HG02885 (cell line): ENCODE measurements around the gene APOE.
"Not testable (repeated sequence)": the region's sequence is repeated elsewhere in the genome, so short reads cannot be mapped to it uniquely, and the experiment has no call there.

Experiments
- ATAC-seq: cut with Tn5 transposase; IDR thresholded peaks from one replicate; pipeline ENCODE4 v1.9.1; 2021; ENCODE audit warnings: mild to moderate bottlenecking; ENCODE audit not compliant: unreplicated experiment, poor library complexity

APOE gene

GRCh38 chr19:44905437-44906160 is at the start of gene APOE:
APOE (plus strand) TSS chr19:44905796; CDS start chr19:44906625, 829 bp downstream.
- ATAC-seq = no peak

GRCh38 chr19:44856421-44857083 is 49.0 kb upstream of the APOE start:
- no peak for ATAC-seq

GRCh38 chr19:44857837-44858236 is 47.8 kb upstream of the APOE start:
- ATAC-seq = no peak

- ATAC-seq = not testable (repeated sequence)
These were observed 44.0 kb upstream of the APOE start for GRCh38 chr19:44861576-44861975.

GRCh38 chr19:44863990-44864389 is 41.6 kb upstream of the APOE start:
- no peak for ATAC-seq

- ATAC-seq = no peak
These were observed 40.3 kb upstream of the APOE start for GRCh38 chr19:44865196-44865767.

- ATAC-seq = no peak
These were observed 38.9 kb upstream of the APOE start for GRCh38 chr19:44866664-44867063.

GRCh38 chr19:44867578-44867977 is 38.0 kb upstream of the APOE start:
- ATAC-seq = no peak

- ATAC-seq = no peak
These were observed 35.7 kb upstream of the APOE start for GRCh38 chr19:44869733-44870470.

GRCh38 chr19:44871809-44872208 is 33.8 kb upstream of the APOE start:
- ATAC-seq = no peak

- no peak for ATAC-seq
These were observed 32.9 kb upstream of the APOE start for GRCh38 chr19:44872661-44873060.

GRCh38 chr19:44874317-44874716 is 31.3 kb upstream of the APOE start:
- no peak for ATAC-seq

GRCh38 chr19:44875666-44876451 is 29.7 kb upstream of the APOE start:
- no peak for ATAC-seq

- no peak for ATAC-seq
These were observed 28.6 kb upstream of the APOE start for GRCh38 chr19:44876930-44877535.

- no peak for ATAC-seq
These were observed 27.3 kb upstream of the APOE start for GRCh38 chr19:44878120-44878865.

- ATAC-seq = no peak
These were observed 26.1 kb upstream of the APOE start for GRCh38 chr19:44879309-44880065.

- no peak for ATAC-seq
These were observed 23.5 kb upstream of the APOE start for GRCh38 chr19:44882063-44882462.

GRCh38 chr19:44882619-44883397 is 22.8 kb upstream of the APOE start:
- ATAC-seq = not testable (repeated sequence)
